Cardiac muscle cell (in vitro differentiated cells and primary cell): ENCODE results near the gene PDE8A. TPM values are rescaled to one million over a fixed set of nuclear protein-coding genes. Genes with fewer than 3 reads are reported as not detected.

Source experiments
- DNase-seq, 2 donors: peaks; one replicate each; pipeline versions ENCODE4 v3.0.0 to v3.0.0-alpha.2; 2010 to 2017; ENCODE audit warnings: low read depth in 1 of 2, low spot score in 1 of 2
- H3K27ac ChIP-seq: fragments of 200-600 bp; sonication (generic); 2 replicates; pipeline ENCODE4 v1.5.1; 2016
- H3K27me3 ChIP-seq: fragments of 200-600 bp; sonication (generic); 2 replicates; pipeline ENCODE4 v1.6.0; 2016; ENCODE audit warnings: control low read depth
- H3K36me3 ChIP-seq: fragments of 200-600 bp; sonication (generic); 2 replicates; pipeline ENCODE4 v1.5.1; 2016; ENCODE audit warnings: control low read depth
- H3K4me1 ChIP-seq: fragments of 200-600 bp; sonication (generic); 2 replicates; pipeline ENCODE4 v1.8.1; 2017; ENCODE audit warnings: low read depth, mild to moderate bottlenecking, mixed run types
- H3K4me3 ChIP-seq: fragments of 200-600 bp; sonication (generic); 2 replicates; pipeline ENCODE4 v1.5.1; 2016; ENCODE audit warnings: mild to moderate bottlenecking
- H3K9me3 ChIP-seq: fragments of 200-600 bp; sonication (generic); 2 replicates; pipeline ENCODE4 v1.5.1; 2017; ENCODE audit warnings: low read depth, mild to moderate bottlenecking, control low read depth
- CTCF ChIP-seq: IDR thresholded peaks from 2 replicates; pipeline ENCODE4 v1.5.1; 2012; ENCODE audit warnings: low read depth, mild to moderate bottlenecking, low read length
- polyA plus RNA-seq: library from polyadenylated mRNA; unstranded; fragments of >200 nt; fragmentation: Nextera tagmentation; extraction: Ambion mirVana; gene quantifications from 2 replicates; pipeline ENCODE4 v1.2.1, GENCODE V29; 2016
- total RNA-seq: library from RNA; depleted of rRNA; stranded (reverse); fragments of >200 nt; gene quantifications from 2 replicates; pipeline ENCODE4 v1.2.3, GENCODE V29; 2016

The PDE8A gene
- total and polyA plus RNA-seq, 2 experiments from 2014 or later = 10.2 to 26.8 TPM

GRCh38 chr15:85006201-85006600, 24.5 kb downstream of the PDE8A start:
- no peak for TF ChIP-seq CTCF

DNA sequence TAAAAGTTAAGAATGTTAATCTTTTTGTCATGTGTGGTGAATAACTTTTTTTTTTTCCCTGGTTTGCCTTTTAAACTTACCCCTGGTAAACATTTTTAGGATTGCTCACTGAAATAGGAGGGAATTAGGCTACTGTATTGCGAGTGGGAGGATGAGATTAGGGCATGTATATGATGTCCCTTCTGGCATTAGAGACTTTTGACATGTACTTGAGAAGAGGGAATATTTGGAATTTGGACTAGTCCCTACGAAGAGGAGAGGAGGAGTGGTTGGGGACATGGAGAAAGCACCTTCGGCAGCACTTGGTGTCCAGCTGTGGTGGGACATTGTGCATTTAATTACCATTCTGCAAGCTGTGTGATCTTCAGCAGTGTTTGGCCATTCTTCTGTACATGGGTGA, 25.0 kb downstream of the PDE8A start:
- no peak for DNase-seq
- no peaks in the 10 kb centered on the region for H3K9me3 ChIP-seq
- no peaks in the 10 kb centered on the region for H3K27me3 ChIP-seq
- no peaks in the 10 kb centered on the region for H3K36me3 ChIP-seq
- H3K4me1 ChIP-seq = peaks cover 16% of the 10 kb centered on the region
- H3K4me3 ChIP-seq = no peak overlapping the region
- no peak overlapping the region for H3K27ac ChIP-seq
- TF ChIP-seq CTCF = no peak

More at GRCh38 chr15:85006201-85006600, 24.5 kb downstream of the PDE8A start:
- Histone ChIP-seq H3K27ac (no peak overlapping the region), H3K27me3 (no peaks in the 10 kb centered on the region), H3K9me3 (no peaks in the 10 kb centered on the region), H3K4me3 (no peak overlapping the region), H3K4me1 (peaks cover 15% of the 10 kb centered on the region), H3K36me3 (no peaks in the 10 kb centered on the region)
- no peak for DNase-seq

- no peaks in the 10 kb centered on the region for H3K36me3 ChIP-seq
- H3K9me3 ChIP-seq = no peaks in the 10 kb centered on the region
- peaks cover 16% of the 10 kb centered on the region for H3K4me1 ChIP-seq
- no peak overlapping the region for H3K27ac ChIP-seq
- no peak for TF ChIP-seq CTCF
- H3K4me3 ChIP-seq = no peak overlapping the region
- no peaks in the 10 kb centered on the region for H3K27me3 ChIP-seq
- DNase-seq = no peak
Observed at GRCh38 chr15:85007137-85007536, 25.5 kb downstream of the PDE8A start.

DNA sequence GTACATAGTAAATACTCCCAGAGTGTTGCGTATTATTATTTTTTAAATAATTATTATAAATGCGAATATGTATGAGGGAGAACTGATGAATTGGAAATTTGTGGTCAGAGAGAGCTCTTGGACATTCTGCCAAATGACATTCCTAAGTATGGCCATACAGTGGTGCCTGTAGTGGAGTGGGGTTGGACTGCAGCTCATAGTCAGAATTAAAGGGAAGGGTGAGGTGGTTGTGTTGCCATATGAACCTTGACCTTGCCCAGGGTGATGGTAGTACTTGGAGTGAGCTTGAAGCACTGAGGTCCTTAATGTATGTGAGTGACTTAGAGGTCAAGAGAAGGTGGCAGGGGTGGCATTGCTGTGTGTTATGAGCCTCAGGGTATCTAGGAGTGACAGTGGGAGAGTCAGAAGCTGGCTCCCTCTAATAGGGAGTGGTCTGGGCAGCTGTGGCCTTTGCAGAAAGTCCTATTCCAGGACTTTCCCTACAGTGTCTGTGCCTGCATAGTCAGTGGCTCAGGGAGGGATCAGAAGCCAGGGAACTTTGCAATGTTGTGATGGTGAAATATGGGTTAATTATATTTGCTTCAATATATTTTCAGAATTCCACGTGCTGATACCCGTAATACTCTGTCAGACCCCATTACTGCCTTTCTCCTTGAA, 26.2 kb downstream of the PDE8A start:
- TF ChIP-seq CTCF = no peak
- no peaks in the 10 kb centered on the region for H3K27me3 ChIP-seq
- H3K4me1 ChIP-seq = peaks cover 16% of the 10 kb centered on the region
- no peak overlapping the region for H3K27ac ChIP-seq
- no peak for DNase-seq
- H3K9me3 ChIP-seq = no peaks in the 10 kb centered on the region
- no peaks in the 10 kb centered on the region for H3K36me3 ChIP-seq
- H3K4me3 ChIP-seq = no peak overlapping the region

DNA sequence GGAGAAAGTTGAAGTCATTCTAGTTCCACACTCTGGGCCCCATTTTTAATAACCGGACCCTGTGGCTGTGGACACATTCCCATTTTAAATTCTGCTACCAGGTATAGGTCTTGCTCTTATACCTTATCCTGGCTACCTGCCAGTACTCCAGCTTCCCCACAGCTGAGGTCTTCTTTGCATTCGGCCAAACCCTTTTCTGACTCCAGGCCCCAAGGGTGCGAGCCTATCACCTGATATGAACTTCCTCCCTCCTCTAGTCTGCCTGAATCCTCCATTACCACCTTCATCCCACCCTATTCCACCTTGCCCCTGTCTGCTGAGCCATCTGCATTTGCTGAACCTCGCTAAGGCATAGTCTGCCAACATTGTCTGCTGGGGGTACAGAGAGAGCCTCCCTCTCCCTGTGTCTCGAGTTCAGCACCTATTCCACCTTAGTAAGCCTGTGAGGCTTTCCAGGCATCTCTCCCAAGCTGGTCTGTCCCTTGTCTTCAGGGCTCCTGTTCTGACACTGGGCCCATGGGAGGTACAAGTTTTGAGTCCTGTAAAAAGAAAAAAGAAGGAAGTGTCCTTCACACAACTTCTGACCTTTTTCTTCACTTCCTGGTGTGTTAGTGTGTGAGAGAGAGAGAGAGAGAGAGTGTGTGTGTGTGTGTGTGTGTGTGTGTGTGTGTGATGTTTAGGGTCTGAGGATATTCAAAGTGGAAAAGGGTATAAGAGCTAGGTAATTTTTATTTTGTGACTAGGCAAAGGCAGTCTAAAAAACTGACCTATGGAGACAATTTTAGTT, 27.0 kb downstream of the PDE8A start:
- Histone ChIP-seq H3K4me3 (no peak overlapping the region), H3K9me3 (no peaks in the 10 kb centered on the region), H3K27ac (no peak overlapping the region), H3K27me3 (no peaks in the 10 kb centered on the region), H3K36me3 (no peaks in the 10 kb centered on the region), H3K4me1 (peaks cover 16% of the 10 kb centered on the region)
- DNase-seq = no peak
- TF ChIP-seq CTCF = no peak
